ENCODE measurements around the gene CFDP1.

Gene CFDP1

DNA sequence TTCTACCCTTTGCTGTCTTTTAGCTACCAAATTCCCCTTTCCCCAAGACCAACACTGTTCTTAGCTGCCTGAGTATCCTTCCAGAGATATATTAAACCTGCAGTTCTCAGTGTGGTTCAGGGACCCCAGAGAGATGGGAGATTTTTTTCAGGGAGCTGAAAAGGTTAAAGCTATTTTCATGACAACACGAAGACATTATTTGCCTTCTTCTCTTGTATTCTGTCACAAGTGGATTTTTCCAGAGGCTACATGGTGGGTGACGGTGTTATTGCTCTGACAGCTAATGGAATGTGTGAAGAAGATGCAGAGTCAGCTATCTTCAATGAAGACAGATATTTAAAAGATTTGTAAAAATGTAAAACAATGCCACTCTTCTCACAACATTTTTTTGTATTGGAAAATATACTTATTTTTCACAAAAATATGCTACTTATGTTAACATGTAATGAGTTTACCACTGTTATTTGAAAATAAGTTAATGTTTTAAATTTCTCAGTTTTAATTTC, 69.0 kb downstream of the CFDP1 start:
- no peak for DNase-seq

DNA sequence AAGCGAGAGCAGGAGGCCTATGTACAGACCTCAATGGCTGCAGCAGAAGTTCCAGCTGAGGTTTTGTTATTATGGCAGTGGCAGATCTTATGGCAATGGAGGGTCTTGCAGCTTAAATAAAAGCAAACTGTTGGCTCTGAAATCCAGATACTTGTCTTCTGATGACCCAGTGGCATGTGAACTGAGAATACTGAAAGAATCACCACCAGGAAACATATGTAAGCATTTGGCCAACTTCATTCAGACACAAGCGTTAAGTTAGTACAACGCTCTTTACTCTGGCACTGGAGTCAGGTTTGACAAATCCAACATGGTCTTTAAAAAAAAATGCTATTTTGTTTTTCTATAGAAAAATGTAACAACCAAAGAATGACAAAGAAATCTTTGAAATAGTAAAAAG, 70.5 kb downstream of the CFDP1 start:
- DNase-seq, result no peak

DNA sequence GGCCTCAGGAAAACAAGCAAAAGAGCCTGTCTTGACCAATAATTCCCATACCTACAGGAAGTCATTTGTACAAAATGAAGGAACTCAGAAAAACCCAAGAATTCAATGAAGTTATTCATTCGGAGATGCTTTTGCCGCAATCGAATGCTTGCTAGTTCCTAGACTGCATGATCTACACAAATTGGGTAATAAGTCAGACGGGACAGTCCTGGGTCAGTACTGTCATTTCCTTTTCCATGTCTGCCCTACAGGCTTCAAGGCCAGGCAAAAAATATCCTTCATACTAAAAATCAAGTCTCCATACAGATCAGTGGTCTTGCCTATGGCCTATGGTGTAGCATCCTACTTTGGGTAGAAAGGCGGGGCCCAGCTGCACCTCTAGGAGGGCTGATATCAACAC, 71.4 kb downstream of the CFDP1 start:
- no peak for DNase-seq

DNA sequence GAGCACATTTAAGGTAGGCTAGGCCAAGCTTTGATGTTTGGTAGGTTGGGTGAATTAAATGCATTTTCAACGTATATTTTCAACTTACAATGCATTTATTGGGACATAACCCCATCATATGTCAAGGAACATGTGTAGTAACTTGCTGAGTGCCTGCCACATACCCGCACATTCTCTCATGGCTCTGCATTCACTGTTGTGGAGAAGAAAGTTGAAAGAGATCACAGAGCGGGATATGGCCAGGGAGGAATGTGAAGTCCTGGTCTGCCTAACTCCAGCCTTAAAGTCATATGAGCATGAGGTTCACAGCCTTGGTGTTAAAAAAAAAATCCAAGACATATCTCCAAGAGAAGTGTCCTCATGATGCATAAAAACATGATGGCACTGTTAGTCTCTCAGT, 79.1 kb downstream of the CFDP1 start:
- DNase-seq, result no peak

DNA sequence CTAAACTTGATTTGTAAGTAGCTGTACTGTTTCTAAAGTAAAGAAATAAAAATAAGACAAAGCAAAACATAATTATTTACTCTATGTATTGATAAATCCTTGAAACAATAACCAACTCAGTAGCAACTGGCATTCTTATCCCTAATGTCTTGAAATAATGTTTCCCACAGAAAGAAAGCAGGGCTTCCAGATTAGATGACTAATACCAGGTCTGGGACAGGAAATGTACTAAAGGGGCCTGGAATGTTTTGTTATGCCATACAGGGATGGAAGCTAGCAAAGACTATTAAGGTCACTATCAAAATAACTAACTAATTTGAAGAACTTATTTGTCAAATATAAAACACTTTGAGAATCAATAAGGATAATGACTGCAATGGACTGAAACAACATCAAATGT, 82.1 kb downstream of the CFDP1 start:
- DNase-seq, result no peak

DNA sequence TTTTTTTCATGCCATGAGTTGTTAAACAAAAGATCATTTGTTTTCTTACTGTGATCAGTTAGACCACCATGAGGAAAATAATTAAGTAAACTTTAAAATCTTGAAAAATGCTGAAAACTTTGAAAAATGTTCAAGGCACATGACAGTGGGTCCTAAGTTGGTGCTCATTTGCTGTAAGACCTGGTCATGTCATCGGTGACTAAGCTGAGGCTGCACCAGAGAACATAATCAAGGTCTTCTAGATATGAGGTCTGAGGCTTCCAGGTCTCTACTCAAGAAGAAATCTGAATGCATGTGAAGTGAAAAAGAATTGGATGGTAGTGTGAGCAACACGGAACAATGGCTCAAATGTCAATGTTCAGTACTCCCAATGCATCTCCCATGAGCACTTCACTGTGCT, 87.6 kb downstream of the CFDP1 start:
- no peak for DNase-seq

DNA sequence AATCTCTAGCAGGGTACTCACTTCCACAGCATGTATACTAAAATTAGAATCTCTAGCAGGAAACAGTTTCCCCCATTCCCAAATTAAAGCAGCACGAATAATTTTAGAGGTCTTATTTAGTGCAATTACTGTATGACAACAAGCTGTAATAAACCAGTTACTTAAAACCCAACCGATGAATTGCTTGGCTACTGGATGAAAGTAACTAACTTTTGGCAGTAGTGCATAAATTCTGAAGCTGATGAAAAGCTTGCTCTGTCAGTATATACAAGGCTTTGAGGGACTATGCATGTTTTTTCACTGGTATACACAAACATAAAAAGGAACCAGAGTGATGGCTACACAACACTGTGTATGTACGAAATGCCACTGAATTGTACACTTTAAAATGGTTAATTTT, 89.4 kb downstream of the CFDP1 start:
- DNase-seq, result no peak

DNA sequence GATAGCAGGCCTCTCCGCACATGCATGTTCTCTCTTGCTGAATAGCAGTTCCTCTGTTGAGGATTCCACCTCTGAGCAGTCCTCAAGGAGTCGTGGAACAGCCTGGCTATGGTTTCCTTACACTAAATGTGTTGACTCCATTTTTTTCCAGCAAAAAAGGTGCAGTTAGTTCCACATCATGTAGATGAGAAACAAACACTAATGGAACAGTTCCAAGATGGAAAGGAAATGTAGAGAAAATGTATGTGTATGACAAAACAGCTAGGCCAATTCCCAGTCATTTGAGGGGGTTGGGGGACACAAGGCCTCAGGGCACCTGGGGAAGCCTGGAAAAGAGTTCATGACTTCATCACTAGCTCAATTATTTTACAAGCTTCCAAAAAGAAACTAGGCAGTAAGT, 90.0 kb downstream of the CFDP1 start:
- DNase-seq, result no peak

DNA sequence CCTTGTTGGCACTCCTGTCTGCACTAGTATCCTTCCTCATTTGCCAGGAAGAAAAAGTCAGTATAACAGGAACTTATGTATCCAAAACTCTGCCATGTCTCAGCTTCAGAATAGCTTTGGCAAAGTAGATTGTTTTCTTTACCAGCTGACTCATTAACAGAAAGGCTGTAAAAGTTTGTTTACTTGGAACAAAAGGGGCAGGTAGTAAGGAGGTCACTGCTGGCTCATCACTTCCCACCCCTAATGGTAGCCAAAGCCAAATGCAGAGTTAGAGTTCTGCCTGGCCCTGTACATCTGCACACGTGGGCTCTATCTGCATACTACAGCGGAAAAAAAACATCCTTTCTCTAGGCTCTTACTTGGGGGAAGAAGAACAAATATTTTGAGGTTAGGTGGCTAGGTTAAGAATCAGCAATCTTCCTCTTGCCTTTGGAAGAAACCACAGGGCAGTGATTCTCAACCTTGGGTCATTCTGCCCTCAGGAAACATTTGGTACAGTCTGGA, 90.9 kb downstream of the CFDP1 start:
- DNase-seq, result no peak

DNA sequence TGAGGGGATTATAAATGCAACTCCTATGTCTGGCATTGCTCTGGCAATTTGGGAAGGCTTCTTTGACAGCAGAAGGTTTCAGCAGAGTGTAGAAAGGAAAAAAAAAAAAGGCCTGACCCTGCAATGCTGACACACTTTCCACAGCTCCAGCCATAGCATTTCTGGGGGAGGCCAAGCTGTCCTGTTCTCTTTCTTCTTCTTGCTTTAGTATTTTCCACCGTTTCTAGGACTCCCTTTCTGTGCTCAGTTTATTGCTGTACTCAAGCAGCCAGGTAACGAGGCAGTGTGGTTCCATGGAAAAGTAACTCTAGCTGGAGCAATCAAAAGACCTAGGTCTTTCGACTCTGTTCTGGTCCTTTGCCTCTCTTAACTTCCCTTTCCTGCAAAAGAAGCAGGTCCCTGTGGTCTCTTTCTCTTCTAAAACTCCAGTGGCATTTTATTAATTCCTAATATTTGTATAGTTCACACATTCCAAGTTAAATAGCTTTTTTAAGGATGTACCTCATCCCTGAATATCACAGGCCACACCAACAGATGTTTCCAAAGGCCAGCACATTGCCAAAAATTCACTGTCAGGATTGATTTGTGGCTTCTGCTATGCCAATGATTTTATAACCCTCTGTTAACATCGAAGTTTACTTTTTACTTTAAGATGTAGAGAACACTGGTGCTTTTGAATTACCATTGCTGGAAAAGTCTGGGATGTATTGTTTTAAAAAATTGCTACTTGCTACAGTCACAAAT, 91.6 kb downstream of the CFDP1 start:
- DNase-seq, result no peak

DNA sequence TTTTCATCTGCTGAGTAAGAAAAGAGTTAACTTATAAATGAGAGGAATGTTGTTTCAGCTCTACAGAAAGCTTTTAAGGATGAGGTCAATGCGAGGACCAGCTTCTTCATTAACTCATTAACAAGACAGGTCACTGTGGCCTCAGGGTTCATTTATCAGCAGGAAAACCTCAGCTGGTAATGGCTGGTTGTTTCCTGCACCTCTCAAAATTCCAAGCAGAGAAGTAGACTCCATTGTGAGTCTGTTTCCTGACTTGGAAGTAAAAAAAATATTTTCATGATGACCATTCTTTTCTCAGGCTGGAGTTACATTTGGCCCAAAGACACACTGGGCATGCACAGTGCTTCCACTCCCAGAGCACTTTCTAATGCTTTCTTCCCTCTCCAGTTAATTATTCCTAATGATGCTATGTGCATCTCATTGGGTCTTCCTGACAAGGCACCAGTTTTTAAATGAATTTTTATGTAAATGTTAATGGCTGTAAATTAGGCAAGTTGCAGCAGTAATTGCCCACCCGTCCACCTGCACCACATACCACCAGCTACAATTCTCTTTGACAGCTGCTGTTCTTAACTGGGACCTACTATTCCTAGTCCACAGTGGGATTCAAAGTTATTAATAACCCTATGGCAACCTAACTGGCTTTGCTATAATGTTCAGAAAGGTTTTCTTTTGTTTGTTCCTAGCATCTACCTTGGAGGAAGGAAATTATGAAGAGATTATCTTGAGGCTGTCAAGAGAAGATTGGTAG, 92.4 kb downstream of the CFDP1 start:
- DNase-seq, result no peak

DNA sequence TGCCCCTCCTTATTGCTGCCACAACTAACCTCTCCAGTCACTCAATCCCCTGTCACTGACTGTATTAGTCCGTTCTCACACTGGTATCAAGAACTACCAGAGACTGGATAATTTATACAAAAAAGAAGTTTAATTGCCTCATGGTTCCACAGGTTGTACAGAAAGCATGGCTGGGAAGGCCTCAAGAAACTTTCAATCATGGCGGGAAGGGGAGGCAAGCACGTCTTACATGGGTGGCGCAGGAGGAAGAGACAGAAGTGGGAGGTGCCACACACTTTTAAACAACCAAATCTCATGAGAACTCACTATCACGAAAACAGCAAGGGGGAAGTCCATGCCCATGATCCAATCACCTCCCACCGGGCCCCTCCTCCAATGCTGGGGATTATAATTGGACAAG, 95.9 kb downstream of the CFDP1 start:
- DNase-seq, result no peak

DNA sequence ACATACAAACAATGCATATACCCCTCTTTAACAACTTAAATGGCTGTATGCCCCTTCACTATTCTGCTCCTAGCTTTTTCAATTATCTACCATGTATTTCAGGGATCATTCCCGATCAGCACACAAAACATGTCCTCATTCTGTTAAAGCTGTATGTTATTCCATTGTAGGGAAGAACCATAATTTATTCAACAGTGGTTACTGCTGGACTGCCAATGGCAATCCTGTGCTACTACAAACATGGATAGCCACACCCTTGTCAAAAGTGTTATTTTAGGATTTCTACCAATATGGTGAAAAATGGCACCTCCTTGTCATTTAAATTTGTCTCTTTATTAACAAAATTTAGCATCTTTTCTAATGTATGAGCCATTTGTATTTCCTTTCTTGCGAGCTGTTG, 96.8 kb downstream of the CFDP1 start:
- no peak for DNase-seq

DNA sequence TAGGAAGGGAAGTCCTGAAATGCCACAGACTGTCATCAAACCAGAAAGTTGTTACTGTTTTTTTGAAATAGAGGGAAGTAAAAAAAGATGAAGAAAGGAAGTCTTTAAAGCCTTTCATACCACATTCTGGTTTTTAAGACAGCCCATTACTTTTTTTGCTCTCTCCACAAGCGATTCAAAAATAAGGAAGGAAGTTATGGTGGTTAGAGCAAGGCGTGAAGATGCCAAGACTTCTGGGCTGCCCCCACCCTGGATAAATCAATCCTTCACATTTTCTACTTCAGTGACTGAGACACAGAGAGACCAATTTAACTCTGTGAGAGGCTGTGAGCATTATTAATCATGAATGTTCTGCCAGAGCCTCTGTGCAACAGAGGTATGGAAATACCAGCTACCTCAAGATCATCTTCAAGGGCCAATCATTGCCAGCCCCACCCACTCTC, 99.6 kb downstream of the CFDP1 start:
- DNase-seq, result no peak

DNA sequence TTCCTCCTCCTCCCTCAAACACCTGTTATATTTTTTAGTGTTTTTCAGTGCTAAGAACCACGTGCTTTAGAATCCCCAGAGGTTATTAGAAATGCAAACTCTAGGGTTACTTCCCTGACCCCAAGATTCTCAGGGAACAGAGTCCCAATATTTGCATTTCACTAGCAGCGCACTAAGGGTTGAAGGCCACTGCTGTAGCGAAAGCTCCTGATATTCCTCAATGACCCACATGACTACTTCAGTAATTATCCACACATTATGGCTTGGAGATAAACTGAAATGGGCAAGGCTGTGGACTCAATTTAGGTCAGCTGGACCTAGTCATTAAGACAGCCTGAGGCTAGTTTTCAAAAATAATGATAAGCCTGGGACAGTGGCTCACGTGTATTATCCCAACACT, 103.4 kb downstream of the CFDP1 start:
- no peak for DNase-seq

DNA sequence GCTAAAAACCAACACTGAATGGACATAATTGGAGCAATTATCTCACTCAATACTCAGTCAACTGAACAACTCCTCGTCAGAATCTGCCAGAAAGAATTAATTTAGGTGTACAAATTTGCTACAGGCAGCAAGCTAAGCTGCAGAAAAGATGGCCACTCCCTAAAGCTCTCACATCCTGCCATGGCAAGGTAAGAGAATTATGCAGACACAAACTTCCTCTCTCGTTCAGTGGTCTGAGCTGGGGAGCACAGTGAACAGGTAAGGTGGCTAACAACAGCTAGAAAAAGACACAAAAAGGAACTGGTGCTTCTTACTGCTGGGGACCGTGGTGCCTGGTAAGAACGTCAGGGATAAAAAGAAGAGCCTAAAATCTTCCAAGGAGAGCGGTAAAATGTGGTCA, 107.0 kb downstream of the CFDP1 start:
- no peak for DNase-seq

DNA sequence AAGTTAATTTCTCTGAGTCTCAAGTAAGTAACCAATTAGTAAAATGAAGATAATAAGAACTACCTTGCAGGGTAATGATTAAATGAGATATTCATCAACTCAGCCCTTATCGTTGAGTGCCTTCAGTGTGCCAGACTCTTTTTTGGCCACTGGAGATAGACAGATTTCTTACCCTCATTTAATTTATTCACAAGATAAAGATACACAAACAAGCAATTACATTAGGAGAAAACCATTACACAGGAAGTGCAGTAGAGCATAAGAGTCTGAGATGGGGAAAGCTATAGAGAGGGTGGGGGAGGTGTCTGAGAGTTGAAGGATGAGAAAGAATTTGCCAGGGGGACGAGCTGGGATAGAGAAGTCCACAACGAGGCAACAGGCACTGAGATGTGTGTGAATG, 109.4 kb downstream of the CFDP1 start:
- no peak for DNase-seq

DNA sequence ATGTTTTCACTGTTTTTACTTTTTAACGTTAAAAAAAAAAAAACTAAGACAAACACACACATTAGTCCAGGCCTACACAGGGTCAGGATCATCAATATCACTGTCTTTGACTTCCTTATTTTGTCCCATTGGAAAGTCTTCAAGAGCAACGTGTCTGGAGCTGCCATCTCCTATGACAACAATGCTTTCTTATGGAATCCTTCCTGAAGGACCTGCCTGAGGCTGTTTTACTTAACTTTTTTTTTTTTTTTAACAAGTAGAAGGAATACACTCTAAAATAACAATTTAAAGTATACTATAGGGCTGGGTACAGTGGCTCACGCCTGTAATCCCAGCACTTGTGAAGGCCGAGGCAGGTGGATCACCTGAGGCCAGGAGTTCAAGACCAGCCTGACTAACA, 110.1 kb downstream of the CFDP1 start:
- no peak for DNase-seq

DNA sequence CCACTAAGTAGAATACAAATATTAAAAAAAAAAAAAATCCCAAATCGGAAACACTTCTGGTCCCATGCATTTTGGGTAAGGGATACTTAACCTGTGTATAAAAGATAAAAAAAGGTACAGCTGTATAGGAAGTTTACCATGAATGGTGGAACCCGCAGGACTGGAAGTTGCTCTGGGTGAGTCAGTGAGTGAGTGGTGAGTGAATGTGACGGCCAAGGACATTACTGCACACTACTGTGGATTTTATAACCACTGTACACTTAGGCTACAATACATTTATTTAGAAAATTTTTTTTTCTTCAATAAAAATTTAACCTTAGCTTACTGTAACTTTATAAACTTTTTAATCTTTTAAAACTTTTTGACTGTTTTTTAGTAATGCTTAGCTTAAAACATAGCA, 110.6 kb downstream of the CFDP1 start:
- no peak for DNase-seq

DNA sequence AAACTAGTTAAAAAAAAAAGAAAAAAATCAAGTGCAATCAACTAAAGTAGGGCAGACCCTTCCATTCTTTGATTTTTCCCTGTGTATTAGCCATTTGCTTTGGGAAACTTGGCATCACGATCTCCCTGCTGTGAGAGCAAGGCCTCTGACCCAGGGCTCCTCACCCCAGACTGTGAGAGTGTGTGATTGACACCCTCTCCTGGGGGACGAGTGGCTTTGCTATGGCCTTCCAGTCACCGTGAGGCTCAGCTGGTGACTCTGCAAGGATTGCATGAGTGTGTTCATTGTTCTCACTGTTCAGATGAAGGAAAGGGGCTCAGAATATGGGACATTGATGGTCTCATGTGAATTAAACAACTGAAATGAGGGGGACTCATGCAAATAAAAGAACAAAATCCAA, 112.9 kb downstream of the CFDP1 start:
- DNase-seq, result no peak

DNA sequence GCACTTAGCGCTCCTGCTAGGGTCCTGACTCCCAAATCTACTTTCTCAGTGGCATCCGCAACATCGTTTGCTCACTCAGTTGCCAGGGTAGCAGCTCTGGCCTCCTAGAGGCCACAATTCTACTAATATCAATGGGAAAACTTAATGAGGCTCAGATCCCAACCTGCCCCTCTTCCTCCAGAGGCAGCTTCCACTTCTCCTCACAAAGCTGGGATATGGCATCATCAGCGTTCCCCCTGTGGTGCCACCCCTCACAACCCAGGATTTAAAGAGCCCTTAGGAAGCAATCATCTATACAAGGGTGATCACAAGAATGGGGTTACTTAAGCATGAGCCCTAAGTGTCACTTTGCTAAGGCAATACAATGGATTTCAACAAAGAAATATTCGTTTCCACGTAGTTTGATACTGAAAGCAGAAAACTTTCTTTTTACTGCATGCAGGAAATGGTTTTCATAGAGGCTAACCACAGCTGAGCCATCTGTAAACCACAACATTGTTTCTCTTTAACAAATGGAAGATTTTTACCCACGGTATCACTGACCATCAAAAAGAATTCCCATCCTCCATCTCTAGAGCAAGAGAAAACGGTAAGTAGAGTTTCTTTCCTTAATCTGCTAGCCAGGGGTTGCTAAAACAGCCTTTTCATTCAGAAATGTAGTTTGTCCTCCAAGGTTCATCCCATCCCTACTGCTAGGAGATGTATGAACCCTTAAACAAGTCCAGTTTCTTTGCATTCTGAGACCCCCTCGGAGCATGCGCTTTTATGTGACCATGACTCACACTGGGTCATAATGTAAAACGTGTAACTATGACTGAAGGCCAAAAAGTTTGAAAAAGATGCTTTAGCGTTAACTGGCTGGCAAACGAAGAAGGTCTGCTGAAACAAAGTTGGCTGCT, 113.5 kb downstream of the CFDP1 start:
- no peak for DNase-seq

DNA sequence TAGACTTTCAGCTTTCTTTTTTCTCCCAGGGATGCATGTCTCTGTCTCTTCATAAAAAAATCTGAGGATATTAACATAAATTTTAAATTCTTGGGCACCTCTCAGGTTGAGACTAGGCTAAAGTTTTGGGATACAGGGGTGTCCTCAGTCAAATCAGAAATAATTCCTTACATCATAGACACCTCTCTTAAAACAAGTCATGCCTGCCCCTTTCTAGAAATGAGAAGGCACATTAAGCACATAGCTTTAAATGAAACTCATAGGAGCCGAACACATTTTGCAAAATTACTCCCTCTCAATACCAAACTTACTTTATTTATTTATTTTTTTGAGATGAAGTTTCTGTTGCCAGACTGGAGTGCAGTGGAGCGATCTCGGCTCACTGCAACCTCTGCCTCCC, 114.6 kb downstream of the CFDP1 start:
- no peak for DNase-seq

DNA sequence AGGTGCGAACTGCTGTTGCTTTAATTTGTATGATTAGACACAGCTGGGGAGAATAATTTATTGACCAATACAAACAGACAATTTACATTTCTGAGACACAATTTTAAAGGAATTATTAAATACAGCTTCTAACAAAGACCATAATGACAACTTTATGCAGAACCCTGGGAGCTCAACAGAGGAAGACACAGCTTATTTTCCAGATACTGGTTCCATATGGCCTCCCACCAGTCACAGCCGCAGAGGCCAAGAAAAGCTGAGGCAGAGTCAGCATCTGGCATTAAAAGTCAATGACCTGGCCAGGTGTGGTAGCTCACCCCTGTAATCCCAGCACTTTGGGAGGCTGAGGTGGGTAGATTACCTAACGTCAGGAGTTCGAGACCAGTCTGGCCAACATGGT, 115.8 kb downstream of the CFDP1 start:
- no peak for DNase-seq

Measured in activated T-cell treated with anti-CD3 and anti-CD28 coated beads, Interleukin-2, amount 50 U/mL, for 1 hour (primary cell).